GM18873 (cell line): Measurements from ENCODE around the gene SLC6A3.

Experiments
- ATAC-seq: cut with Tn5 transposase; IDR thresholded peaks from one replicate; pipeline ENCODE4 v1.9.1; 2021; ENCODE audit warnings: mild to moderate bottlenecking, moderate library complexity, moderate number of reproducible peaks; ENCODE audit not compliant: unreplicated experiment, low FRiP score

Gene SLC6A3

GRCh38 chr5:1357946-1358725 is 87.1 kb downstream of the SLC6A3 start:
- ATAC-seq, result no peak

- ATAC-seq, result no peak
Measured at GRCh38 chr5:1356873-1357787, 88.1 kb downstream of the SLC6A3 start.

- ATAC-seq, result no peak
Measured at GRCh38 chr5:1354576-1354975, 90.7 kb downstream of the SLC6A3 start.

- ATAC-seq, result no peak
Measured at GRCh38 chr5:1352231-1353219, 92.7 kb downstream of the SLC6A3 start.

GRCh38 chr5:1351156-1351555 is 94.1 kb downstream of the SLC6A3 start:
- no peak for ATAC-seq

GRCh38 chr5:1349246-1349645 is 96.0 kb downstream of the SLC6A3 start:
- no peak for ATAC-seq

GRCh38 chr5:1348986-1349245 is 96.3 kb downstream of the SLC6A3 start:
- no peak for ATAC-seq

GRCh38 chr5:1347571-1347970 is 97.7 kb downstream of the SLC6A3 start:
- ATAC-seq, result no peak

GRCh38 chr5:1346627-1347440 is 98.4 kb downstream of the SLC6A3 start:
- no peak for ATAC-seq

GRCh38 chr5:1345876-1346626 is 99.2 kb downstream of the SLC6A3 start:
- no peak for ATAC-seq

GRCh38 chr5:1344975-1345838 is 100.0 kb downstream of the SLC6A3 start, which contains the start of gene CLPTM1L:
Gene CLPTM1L (minus strand): TSS chr5:1345099. CDS start chr5:1344841, 258 bp downstream.
- ATAC-seq, result peak; percentile 71

GRCh38 chr5:1343931-1344901 is 101.0 kb downstream of the SLC6A3 start:
- ATAC-seq, result peak; percentile 23

GRCh38 chr5:1343315-1343751 is 101.9 kb downstream of the SLC6A3 start:
- no peak for ATAC-seq
